GM18867 (cell line): ENCODE data around the gene BHLHE40.

Experiments
- ATAC-seq: cut with Tn5 transposase; IDR thresholded peaks from one replicate; pipeline ENCODE4 v1.9.1; 2021; ENCODE audit warnings: mild to moderate bottlenecking, moderate library complexity; ENCODE audit not compliant: unreplicated experiment

BHLHE40 gene

DNA sequence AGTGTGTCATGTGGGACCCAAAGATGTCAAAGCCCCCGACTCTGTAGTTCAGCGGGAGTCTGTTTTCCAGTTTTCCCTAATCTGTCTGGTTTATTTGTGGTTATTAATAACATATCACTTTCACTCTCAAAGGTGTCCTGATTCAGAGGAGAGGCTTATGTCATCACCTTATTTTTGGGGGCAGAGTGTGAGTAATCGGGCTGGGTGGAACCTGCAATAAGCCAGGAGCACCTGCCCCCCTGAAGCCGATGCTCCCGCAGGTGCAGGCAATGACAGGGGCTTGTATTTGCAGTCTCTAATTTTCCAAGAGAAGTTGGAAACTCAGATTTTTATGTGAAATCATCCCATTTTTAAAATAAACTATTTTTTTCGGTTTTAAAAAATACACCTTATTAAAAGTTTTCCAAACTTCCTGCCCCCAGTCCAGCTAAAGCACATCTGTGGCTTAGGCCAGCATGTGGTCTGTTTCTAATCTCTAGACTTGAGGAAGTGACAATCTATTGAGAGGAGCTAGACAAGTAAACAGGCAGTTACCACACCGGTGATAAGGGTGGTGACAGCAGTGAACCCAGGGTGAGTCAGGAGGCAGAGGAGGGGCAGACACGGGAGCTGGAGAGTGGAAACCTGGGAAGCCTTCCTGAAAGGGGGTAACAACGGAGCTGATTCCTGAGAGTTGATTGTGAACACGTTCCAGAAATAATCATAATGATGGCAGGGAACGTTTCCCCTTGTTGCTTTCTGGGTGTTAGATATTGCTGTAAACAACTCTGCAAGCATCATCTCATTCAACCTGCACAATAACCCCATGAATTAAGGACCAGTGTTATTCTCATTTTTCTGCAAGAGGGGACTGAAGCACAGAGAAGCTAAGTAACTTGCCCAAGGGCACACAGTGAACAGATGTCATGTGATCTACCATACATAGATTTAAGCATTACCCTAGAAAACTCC lies 37.2 kb downstream of the BHLHE40 start:
- ATAC-seq: peak; percentile 53

DNA sequence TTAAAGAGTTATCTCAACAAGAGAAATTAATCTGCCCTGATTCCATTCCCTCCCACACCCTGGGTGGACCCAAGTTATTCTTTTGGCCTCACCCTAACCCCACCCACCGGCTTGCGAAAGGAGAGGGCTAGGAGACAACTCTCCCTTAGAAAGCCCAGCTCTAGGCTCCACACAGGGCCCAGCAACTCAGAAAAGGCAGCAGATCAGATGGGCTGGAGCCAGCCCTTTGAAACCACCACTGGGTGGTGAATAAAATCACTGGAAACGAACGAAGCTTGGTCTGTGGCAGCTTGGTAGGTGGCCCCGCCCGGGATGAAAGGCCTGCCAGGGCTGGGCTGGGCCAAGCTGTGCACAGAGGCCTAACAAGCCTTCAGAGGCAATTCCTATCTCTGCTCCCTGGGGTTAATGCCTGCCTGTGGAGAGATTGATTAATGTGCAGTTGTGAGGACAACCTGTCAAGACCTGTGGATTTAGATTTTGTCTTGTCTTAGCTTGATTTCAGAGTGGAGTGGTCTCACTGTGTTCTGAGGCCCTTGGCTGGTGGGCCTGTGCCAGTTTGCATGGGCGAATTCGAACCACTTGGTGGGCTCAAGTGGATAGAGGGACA lies 38.8 kb downstream of the BHLHE40 start:
- ATAC-seq: no peak

DNA sequence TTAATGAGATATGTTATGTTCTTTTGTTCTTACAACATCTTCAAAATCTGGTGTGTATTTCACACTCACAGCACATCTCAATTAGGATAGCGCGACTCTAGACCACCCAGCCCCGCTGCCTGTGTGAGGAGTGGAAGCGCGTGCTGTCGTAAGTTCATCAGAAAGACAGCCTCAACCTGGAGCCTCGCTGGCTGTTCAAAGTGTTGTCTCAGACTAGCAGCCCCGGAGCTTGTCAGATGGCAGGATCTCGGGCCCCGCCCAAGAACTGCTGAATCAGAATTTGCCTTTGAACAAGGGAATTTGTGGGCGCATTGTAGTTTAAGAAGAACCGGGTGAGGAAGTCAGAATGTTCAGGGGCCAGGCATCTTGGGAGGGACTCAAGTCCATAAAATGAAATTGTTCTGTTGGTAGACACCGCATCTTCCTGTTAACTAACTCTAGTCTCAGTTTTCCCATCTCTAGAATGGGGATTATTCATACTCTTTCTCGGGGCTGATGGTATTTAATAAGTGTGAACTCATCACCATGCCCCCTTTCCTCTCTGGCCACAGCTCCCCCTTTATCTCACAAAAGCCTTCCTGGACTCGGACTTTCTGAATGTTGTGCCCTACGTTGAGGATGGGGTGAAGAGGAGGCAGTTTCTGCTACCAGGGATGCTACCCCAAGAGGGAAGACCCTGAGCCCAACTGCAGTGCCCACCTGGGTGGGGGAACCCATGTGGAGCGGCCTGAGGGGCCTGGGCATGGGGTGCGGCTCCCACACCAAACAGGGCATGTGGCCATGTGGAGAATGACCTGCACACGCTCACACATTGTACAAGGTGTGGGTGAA lies 40.4 kb downstream of the BHLHE40 start:
- ATAC-seq: no peak

DNA sequence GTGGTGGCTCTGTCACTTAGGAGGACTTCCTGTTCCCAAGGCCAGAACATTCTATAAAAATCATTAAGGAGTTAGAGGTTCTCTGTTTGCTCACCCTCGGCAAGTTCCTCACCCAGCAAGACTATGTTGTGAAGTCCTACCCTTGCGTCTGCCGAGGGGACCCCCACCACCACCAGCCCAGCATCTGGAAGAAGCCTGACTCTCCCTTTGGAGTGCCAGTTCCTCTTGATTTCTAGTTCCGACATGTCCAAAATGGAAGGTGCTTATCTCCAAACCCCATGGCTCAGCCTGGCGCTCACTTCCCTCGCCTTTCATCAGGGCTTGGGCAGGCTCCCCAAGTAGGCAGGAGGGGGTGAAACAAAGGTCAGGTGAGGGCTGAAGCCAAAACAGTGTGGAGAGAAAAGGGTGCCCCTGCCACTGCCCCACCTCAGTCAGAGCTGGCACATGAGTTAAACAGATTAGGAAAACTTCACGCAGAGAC lies 41.0 kb downstream of the BHLHE40 start:
- ATAC-seq: no peak

DNA sequence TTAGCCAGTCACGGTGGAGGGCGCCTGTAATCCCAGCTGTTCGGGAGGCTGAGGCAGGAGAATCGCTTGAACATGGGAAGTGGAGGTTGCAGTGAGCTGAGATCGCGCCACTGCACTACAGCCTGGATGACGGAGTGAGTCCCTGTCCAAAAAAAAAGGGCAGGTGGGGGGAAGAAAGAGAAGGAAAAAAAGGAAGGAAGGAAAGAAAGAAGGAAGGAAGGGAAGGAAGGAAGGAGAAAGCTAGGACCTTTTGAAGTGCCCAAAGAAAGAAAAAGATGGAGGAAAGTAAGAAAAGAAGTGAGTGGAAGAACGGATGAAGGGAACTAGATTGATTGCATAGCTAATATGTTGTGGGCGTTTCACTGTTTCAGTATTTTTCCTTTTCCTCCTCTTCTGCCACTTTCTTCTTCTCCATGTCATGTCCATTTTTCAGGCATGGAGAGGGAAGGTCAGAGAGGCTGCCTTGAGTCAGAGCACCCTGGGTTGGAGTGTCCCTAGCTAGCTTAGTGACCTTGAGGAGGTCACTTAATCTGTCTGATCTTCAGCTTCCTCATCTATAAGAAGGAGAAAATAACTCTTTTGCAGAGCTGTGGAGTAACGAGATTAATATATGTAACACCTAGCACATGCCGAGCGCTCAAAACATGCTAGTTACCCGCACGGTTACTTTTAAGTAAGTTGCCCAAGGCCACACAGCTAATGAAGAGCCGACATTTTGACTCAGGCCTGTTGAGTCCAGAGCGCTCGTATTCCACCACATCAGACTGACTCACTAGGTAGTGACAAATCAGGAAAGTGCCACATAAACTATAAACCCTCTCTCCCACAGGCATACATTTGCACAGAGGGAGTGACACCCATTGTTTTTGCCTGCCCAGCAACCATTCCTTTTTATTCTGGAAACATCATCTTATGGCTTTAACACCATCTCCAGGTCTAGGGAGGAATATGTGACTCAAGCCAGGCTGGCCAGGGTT lies 42.2 kb downstream of the BHLHE40 start:
- no peak for ATAC-seq

DNA sequence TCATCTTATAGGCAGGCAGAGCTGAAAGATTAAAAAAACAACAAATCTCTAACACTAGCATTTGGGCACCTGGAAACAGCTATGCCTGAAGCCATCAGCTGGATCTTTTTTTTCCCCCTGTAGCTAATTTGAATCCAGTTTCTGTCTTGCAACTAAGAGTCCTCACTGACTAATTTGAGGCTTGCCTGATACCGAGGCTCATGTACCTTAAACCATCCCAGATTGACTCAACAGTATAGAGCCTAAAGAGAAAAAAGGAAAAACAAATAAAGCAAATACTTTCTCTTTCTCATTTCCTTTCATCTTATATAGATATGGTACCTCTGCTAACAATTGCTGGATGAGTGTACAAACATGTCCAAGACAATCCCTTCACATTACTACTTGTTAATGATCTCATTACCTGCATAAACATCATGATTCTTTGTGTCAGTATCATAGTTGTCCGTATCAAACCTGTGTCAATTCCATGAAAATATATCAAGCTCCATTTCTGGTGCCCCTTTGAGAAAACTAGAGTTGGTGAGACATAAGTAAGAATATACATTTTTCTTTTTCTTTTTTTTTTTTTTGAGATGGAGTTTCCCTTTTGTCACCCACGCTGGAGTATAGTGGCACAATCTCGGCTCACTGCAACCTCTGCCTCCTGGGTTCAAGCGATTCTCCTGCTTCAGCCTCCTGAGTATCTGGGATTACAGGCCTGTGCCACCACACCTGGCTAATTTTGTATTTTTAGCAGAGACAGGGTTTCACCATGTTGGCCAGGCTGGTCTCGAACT lies 43.1 kb downstream of the BHLHE40 start:
- ATAC-seq: peak; percentile 73

DNA sequence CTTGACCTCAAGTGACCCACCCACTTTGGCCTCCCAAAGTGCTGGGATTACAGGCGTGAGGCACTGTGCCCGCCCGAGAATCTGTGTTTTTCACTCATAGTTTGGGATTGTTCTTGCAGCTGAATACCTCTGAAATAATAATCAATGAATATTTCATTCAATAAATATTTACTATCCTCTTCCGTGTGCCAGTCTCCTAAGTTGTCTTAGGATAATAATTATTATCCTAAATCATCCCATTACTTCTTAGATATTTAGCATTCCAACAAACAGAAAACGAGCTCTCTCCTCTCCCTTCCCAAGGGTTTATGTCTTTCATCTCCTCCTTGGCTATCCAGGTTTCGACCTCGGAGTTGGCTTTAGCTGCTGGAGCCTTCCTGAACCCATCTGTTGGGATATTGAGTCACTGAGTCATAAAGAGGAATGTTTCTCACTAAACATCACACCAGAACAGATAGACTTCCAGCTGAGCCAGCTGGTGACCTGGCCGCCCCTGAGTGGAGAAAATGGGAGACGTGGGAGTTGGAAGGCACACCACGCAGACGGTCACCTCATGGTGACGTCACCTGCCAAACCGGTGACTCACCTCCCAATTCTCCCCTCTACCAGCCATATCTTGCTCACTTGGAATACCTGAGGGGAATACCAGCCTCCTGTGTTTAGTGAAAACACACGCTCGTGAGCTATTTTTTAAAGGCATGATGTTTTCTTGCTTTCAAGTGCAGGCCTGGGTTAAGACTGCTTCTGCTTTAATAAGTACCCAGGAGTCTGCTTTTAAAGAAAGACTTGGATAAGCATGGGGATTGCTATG lies 43.9 kb downstream of the BHLHE40 start:
- ATAC-seq: no peak

DNA sequence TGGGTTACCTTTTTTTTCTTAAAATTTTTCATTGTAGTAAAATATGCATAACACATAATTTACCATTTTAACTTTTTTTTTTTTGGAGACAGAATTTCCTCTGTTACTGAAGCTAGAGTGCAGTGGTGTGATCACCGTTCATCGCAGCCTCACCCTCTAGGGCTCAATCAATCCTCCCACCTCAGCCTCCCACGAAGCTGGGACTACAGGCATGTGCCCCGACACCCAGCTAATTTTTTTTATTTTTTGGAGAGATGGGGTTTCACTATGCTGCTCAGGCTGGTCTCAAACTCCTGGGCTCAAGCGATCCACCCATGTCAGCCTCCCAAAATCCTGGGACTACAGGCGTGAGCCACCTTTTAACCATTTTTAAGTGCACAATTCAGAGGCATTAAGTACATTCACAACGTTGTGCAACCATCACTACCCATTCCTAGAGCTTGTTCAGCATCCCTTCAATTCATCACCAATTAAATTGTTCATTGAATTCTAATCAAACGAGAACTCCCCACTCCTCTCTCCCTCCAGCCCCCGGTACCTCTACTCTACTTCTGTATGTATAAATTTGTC lies 44.6 kb downstream of the BHLHE40 start:
- no peak for ATAC-seq

DNA sequence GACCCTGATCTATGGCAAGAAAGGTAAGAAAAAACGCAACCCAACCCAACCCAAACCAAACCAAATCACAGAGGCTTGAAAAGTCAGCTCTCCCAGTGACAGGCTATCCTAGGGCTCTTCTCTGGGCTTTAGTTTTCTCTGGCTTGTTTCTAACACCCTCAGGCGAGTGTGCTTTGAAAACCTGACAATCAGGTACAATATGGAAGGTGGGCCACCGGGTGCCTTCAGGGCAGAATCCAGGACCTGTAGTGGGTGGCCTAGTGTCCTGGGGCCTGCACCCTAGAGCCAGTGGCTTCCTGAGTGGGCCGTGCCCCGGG lies 46.8 kb downstream of the BHLHE40 start:
- ATAC-seq: no peak

DNA sequence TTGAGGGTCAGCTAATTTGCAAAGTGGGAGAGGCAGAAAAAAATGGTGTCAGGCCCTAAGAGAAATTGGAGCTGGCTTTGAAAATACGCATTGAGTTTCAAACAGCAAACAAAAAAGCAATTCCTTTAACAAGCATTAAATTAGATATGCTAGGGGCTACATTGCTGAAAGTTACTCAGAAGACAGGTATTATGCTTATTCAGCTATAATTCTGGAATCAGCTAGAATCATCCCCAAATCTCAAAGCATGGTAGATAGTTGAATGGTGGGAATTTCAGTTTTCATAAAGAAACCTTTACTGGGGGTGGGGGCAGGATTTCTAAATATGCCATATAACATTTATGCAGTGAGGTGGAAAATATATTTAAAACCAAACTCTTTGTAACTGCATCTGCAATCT lies 50.5 kb downstream of the BHLHE40 start:
- ATAC-seq: no peak

DNA sequence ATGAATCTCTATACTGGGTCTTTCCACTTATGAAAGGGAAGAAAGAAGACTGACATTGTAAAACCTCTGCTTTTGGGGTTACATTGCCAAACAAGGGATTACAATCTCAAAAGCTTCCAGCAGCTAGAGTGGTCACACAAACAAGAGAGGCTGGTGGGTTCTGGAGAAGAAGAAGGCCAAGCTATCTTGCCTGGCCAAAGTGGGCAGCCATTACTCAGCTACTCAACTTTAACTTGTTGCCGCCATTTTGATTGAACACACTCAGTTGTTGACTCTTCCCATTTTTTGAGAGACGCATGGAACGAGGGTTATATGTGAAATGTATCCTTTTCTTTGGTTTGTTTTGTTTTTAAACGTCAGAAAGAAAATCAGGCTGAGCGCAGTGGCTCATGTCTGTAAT lies 50.9 kb downstream of the BHLHE40 start:
- no peak for ATAC-seq

DNA sequence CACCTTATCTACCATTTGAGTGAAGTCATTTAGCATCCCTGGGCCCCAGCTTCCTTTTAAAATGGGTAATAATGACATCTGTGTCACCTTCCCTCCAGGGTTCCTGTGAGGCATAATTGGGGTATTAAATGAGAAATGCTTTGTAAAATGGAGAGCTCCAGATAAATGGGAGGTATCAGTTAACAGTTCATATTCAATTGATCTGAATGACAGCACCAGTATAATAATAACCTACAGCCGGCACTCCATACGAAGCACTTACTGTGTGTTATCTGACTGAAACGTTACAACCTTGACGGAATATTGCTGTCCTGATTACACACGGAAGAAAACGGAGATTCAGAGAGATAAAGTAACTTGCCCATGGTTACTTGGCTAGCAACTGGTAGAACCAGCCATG lies 53.6 kb downstream of the BHLHE40 start:
- no peak for ATAC-seq
